Ascending aorta (tissue), 2 donors: ENCODE data around the gene MYPN. TPM values are rescaled to one million over a fixed set of nuclear protein-coding genes. Genes with fewer than 3 reads are reported as not detected.
"Not testable (repeated sequence)": the region's sequence is repeated elsewhere in the genome, so short reads cannot be mapped to it uniquely, and the experiment has no call there.

Experiments used
- DNase-seq, 2 donors: peaks; one replicate each; pipeline ENCODE4 v3.0.0-alpha.2; 2019; ENCODE audit warnings: low spot score in 2 of 2
- H3K27ac ChIP-seq, 2 donors: fragments of 200-600 bp; sonication (generic); one replicate each; pipeline ENCODE4 v1.5.1; 2016 to 2017; ENCODE audit warnings: mild to moderate bottlenecking in 1 of 2
- H3K27me3 ChIP-seq: fragments of 200-600 bp; sonication (generic); one replicate; pipeline ENCODE4 v1.5.1; 2017
- H3K36me3 ChIP-seq, 2 donors: fragments of 200-600 bp; sonication (generic); one replicate each; pipeline ENCODE4 v1.5.1; 2016
- H3K4me1 ChIP-seq, 2 donors: fragments of 200-600 bp; sonication (generic); one replicate each; pipeline ENCODE4 v1.5.1; 2016 to 2017; ENCODE audit warnings: mild to moderate bottlenecking in 1 of 2
- H3K4me3 ChIP-seq, 2 donors: fragments of 200-600 bp; sonication (generic); one replicate each; pipeline ENCODE4 v1.5.1; 2016 to 2017; ENCODE audit warnings: mild to moderate bottlenecking in 1 of 2
- H3K9me3 ChIP-seq, 2 donors: fragments of 200-600 bp; sonication (generic); one replicate each; pipeline ENCODE4 v1.5.1; 2016
- intact Hi-C: fragments of 100-400 bp; cut with DNase I; formaldehyde crosslinking; loops from one replicate; pipeline ENCODE4 v1.15.1; 2023
- total RNA-seq: library from RNA; depleted of rRNA; stranded (reverse); fragments of >200 nt; gene quantifications from one replicate; pipeline ENCODE4 v1.1.0, GENCODE V29; 2016
- TF ChIP-seq, protein P1 (sequence below), 3 experiments: fragments of 200-600 bp in 2 of 3; fragments of 450-650 bp in 1 of 3; sonication (generic) in 2 of 3; IDR thresholded peaks; one replicate each; pipeline ENCODE4 v1.5.1; 2016 to 2019; ENCODE audit warnings: antibody characterized with exemption in 3 of 3, mild to moderate bottlenecking in 1 of 3, moderate library complexity in 1 of 3

Gene MYPN
- total RNA-seq, 1 donor from 2014 or later: not detected

DNA sequence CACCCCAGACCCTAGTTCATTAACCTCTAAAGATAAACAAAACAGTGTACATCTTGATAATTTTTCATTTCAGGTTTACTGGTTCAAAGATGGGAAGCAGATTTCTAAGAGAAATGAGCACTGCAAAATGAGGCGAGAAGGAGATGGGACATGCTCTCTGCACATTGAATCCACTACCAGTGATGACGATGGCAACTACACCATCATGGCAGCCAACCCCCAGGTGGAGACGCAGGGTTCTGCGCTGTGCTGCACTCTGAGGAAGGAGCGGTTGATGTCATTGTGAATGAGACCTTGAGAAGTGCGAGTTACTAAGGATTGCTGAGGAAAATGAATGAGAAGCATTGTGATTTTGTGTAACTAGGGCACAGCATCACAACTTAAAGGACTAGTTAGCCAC, 85.0 kb downstream of the MYPN start:
- Histone ChIP-seq H3K36me3 (no peaks in the 10 kb centered on the region), H3K27ac (no peak overlapping the region), H3K27me3 (no peaks in the 10 kb centered on the region), H3K4me1 (no peaks in the 10 kb centered on the region), H3K9me3 (no peaks in the 10 kb centered on the region), H3K4me3 (no peak overlapping the region)
- TF ChIP-seq, protein P1, sequence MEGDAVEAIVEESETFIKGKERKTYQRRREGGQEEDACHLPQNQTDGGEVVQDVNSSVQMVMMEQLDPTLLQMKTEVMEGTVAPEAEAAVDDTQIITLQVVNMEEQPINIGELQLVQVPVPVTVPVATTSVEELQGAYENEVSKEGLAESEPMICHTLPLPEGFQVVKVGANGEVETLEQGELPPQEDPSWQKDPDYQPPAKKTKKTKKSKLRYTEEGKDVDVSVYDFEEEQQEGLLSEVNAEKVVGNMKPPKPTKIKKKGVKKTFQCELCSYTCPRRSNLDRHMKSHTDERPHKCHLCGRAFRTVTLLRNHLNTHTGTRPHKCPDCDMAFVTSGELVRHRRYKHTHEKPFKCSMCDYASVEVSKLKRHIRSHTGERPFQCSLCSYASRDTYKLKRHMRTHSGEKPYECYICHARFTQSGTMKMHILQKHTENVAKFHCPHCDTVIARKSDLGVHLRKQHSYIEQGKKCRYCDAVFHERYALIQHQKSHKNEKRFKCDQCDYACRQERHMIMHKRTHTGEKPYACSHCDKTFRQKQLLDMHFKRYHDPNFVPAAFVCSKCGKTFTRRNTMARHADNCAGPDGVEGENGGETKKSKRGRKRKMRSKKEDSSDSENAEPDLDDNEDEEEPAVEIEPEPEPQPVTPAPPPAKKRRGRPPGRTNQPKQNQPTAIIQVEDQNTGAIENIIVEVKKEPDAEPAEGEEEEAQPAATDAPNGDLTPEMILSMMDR (IDR thresholded peaks at IDR 0.05): no peak
- intact Hi-C loops: no loop called here
- no peak for DNase-seq

- not testable (repeated sequence) for DNase-seq
Observed at GRCh38 chr10:68195776-68196175, 86.5 kb downstream of the MYPN start.

DNA sequence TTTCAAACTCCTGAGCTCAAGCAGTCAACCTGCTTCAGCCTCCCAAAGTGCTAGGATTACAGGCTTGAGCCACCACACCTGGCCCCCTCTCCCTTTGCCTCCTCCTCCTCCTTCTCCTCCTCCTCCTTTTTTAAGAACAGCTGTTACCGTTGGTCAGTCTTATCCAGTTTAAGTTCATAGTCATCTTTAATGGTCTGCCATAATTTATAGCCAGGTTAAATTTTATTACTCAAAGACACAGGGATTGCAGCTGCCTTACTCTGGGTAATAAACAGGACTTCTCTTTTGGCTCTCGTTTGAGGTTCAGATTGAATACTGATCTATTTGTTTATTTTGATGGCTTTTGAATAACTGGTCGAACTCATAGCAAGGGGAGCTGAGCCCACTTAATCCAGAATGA, 87.4 kb downstream of the MYPN start:
- TF ChIP-seq, protein P1 (IDR thresholded peaks at IDR 0.05): no peak
- Histone ChIP-seq H3K4me1 (no peaks in the 10 kb centered on the region), H3K27me3 (no peaks in the 10 kb centered on the region), H3K27ac (no peak overlapping the region), H3K9me3 (no peaks in the 10 kb centered on the region), H3K4me3 (no peak overlapping the region), H3K36me3 (no peaks in the 10 kb centered on the region)
- intact Hi-C loops: no loop called here
- DNase-seq: no peak

More at GRCh38 chr10:68195776-68196175, 86.5 kb downstream of the MYPN start:
- H3K4me1 ChIP-seq, H3K27ac ChIP-seq, H3K36me3 ChIP-seq, intact Hi-C loops, H3K4me3 ChIP-seq, H3K9me3 ChIP-seq, H3K27me3 ChIP-seq: not testable (repeated sequence)

DNA sequence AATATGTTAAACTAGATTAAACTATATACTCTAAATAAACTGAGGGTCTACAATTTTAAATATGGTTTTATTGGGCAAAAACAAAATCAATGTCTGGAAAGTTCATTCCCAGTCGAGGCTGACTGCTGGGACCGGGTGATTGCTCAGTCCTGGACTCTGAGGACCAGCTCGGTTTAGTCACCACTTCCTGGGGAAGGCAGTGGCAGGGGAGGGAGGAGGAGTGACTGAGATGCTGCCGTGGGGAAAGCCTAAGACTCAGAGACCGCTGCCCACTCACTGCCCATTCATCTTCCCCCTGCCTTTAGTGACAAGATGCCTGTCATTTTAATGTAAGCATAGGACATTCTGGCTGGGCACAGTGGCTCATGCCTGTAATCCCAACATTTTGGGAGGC, 93.7 kb downstream of the MYPN start:
- TF ChIP-seq, protein P1 (IDR thresholded peaks at IDR 0.05): no peak
- Histone ChIP-seq H3K27ac (no peak overlapping the region), H3K9me3 (no peaks in the 10 kb centered on the region), H3K4me3 (no peak overlapping the region), H3K27me3 (no peaks in the 10 kb centered on the region), H3K4me1 (no peaks in the 10 kb centered on the region), H3K36me3 (no peaks in the 10 kb centered on the region)
- DNase-seq: no peak
- intact Hi-C loops: no loop called here

DNA sequence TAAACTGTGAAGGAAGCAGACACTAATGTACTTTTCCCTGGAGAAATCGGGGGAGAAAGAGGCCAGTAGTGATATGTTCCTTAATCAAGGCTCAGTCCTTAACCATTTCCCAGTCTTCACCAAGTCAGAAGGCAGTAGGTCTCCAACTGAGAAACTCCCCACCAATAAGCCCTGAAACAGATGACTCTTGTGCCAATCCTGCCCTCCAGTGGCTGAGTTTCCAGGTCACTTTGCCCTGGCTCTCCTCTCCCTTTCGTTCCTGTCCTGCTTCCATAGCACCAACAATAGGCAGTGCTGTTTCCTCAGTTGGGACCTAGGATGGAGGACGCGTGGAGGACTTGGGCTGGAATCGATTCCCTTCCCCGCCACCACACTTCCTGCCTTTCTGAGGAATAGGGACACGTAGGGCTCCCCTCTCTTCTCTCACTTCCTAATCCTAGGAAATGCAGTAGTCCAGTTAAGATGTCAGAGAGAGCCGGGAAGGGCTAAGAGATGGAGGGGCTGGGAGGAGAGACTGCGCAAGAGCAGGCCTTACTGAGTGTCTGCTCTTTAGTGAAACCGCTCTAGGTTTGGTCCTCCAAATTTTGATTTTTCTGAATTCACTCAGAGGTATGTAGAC, 99.2 kb downstream of the MYPN start:
- intact Hi-C loops: no loop called here
- no peaks in the 10 kb centered on the region for H3K4me1 ChIP-seq
- H3K36me3 ChIP-seq: no peaks in the 10 kb centered on the region
- no peaks in the 10 kb centered on the region for H3K27me3 ChIP-seq
- no peak overlapping the region for H3K4me3 ChIP-seq
- no peak overlapping the region for H3K27ac ChIP-seq
- H3K9me3 ChIP-seq: no peaks in the 10 kb centered on the region
- TF ChIP-seq, protein P1 (IDR thresholded peaks at IDR 0.05): peak in 2 of 3 experiments; percentile 7 to 26
- no peak for DNase-seq

DNA sequence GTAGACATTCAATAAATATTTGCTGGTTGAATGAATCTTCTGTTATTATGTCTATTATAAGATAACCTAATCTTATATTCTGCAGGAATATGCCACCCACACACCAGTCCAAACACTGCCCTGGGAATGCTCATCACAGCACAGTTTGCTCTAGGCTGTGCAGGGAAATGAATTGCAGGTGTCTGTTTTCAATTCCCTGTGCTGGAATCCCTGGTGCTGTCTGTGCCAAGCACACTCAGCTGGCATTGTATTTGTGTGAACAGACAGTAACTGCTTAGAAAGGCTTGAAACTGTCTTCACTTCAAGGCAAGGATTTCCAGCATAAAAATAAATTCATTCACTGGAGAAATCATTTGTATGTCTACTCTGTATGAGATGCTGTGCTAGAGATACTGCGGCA, 102.4 kb downstream of the MYPN start:
- Histone ChIP-seq H3K36me3 (no peaks in the 10 kb centered on the region), H3K9me3 (no peaks in the 10 kb centered on the region), H3K4me3 (no peak overlapping the region), H3K4me1 (no peaks in the 10 kb centered on the region), H3K27ac (no peak overlapping the region), H3K27me3 (no peaks in the 10 kb centered on the region)
- no peak for DNase-seq
- intact Hi-C loops: no loop called here
- TF ChIP-seq, protein P1 (IDR thresholded peaks at IDR 0.05): no peak
